HG03135 (cell line): ENCODE data around the gene ACTN2.

ENCODE experiments used
- ATAC-seq: cut with Tn5 transposase; IDR thresholded peaks from one replicate; pipeline ENCODE4 v1.9.1; 2021; ENCODE audit warnings: mild to moderate bottlenecking, moderate library complexity; ENCODE audit not compliant: unreplicated experiment

ACTN2 gene

DNA sequence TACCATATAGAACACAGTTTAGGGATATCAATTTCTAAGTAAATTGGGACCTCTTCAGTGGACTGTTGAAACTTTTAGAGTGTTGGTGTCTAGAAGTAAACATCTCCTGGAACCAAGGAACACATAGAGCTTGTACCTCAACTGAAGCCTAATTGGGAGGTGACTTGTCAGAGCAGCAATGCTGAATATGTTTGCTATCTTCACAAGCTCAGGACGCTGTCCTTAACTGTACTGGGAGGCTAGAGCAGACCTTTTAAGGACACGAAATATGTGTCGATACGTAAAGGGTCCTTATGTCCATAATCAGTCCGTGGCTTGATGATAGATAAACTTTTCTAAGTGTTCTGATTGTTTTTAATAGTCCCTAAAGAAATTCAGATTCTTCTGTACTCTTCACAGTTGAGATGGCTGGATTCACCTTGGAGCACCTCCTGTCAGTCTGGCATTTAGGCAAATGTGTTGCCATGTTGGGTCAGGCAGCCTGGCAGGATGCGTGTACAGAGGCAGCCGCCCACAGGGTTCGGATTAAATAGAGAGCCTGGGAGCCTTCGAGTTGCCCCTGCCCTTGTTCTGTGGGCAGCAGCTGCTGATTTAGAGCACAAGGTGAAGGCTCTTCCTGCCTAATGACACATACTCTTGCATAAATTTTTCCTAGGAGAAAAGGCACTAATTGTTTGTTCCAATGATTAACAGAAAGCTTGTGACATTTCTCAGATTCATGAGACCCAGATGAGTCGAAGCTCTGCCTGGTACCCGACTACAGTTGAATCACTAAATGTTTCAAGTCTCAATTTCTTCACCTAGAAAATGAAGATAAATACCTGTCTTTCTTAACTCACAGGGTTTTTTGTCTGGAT, 3.6 kb downstream of the ACTN2 start:
- ATAC-seq: no peak

- no peak for ATAC-seq
Measured at GRCh38 chr1:236691348-236691747, 5.0 kb downstream of the ACTN2 start.

GRCh38 chr1:236692128-236692527, 5.8 kb downstream of the ACTN2 start:
- ATAC-seq: no peak

DNA sequence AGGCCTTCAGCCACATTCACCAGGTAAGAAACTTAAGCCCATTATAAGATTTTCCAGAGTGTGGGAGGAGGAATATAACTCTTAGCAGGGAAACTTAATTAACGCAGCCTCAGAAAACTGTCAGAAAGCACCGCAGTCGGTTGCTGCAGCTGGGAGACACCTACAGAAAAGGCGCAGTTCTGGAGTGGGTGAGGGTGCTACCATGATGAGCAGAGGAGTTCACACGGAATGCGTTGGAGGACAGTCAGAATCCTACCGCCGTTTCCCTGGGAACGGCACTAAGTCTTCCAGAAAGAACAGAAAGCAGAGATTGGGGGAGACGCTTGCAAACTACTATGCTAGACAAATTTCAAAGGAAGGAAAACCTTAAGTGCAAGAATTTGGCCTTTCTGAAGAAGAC, 6.4 kb downstream of the ACTN2 start:
- ATAC-seq: no peak

- no peak for ATAC-seq
Measured at GRCh38 chr1:236699366-236699765, 13.1 kb downstream of the ACTN2 start.

- no peak for ATAC-seq
Measured at GRCh38 chr1:236700903-236701302, 14.6 kb downstream of the ACTN2 start.

GRCh38 chr1:236701782-236702181, 15.5 kb downstream of the ACTN2 start:
- no peak for ATAC-seq

DNA sequence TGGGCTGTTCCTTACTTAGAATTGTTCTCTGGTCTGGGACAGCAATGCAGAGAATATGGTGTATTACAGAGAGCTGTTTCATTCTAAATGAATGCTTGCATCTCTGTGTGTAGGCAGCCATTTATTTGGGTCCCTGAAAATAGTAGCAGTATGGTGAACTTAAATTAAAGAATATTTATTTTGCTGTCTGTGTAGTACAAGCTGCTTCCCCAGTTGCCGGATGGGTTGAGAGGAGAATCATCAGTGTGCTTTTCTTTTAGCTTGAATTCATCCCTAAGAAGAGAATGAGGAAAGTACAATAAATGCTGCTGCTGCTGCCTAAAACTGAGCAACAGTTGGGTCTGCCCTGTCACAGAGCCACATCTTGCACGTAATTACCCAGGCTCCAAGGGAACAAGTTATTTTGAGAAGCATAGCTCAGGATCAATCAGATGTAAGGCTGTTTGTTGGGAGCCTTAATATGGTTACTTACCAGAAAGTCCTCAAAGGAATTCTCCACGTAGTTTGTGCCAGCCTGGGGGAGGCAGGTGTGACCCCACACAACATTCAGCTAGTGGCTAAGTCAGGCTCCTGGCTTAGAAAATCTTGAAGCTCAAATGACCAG, 16.6 kb downstream of the ACTN2 start:
- ATAC-seq: no peak

DNA sequence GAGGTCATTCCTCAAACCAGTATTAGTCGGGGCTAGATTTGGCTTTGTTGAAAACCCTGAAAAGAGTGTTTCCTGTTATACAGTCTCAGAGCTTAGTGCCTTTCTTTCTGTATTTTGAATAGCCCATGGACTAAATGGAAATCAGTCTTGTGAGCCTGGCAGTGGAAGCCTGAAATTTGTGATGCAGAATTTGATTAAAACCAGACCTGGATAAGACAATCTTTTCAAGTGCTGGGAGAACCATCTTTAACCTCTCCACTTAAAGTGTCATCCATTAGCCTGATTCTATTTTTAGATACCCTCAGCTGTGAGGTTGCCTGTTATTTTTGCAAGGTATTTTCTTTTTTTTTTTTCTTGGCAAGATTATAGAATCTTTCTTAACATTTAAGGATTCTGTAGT, 19.5 kb downstream of the ACTN2 start:
- no peak for ATAC-seq

DNA sequence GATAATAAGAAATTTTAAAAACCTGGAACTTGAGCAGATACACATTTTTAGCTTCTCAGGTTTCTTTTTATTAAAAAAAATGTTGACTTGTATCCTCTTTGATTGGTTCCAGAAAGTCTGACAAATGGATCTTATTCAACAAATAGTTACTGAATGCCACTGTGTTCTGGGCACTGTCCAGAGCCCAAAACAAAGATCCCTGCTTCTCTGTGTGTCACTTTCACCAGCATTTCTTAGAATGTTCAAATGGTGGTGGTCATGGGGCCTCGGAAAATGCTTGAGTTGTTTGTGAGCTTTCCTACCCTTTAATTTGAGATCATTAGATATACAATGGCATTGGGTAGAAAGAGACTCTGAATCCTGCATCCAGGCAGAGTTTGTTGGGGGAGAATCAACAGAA, 19.9 kb downstream of the ACTN2 start:
- ATAC-seq: no peak

DNA sequence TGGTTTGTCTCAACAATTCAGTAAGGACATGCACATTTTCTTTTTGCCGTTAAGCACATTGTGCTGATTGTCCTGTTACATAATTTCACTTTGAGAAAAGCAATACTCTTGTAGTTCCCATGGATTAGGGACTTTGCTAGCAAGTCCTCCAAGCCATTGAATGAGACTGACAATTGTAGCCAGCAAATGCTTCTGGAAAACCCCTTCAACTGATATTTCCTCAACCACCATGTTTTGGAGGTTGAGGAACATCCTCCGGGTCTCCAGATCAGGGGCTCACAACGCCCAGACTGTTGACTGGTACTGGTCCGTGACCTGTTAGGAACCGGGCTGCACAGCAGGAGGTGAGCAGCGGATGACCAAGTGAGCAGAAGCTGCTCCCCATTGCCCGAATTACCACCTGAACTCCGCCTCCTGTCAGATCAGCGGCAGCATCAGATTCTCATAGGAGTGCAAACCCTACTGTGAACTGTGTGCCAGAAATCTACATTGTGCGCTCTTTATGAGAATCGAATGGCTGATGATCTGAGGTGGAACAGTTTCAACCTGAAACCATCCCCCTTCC, 24.1 kb downstream of the ACTN2 start:
- no peak for ATAC-seq

DNA sequence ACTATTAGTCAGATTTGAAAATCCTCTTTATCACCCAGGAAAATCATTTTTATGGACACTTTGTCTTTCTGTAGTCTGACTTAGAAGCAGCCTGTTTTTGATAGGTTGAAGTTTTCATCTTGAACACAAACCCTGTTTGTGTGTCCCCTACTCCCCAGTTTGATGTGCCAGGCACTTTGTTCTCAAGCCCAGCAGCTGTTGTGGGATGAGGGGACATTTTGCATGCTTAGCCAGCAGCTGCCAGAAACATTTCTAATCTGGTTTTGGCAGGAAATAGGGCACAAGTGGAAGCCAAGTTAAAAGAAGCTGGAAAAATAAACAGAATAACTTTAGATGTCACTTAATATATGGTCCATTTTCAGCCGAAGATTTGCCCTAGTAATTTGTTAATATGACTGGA, 29.9 kb downstream of the ACTN2 start:
- ATAC-seq: no peak

GRCh38 chr1:236717811-236718210, 31.5 kb downstream of the ACTN2 start:
- ATAC-seq: no peak

DNA sequence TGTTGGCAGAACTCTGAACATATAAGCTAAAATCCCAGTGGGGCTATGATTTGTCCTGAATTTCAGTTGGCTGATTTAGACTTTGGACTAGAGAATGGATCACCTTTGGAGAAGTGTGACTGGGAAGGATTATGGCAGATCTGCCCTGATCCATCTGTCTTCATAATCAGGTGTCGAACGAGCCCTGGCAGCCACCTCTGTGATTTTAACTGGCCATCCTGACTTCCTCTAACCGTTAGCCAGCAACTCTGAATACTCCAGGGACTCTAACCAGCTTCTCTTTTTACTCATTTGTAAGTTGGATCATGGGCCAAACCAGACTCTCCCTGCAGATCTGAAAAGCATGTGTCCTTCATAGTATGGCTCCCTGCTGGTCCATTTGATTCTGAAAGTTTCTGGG, 32.0 kb downstream of the ACTN2 start:
- no peak for ATAC-seq

- no peak for ATAC-seq
Measured at GRCh38 chr1:236720206-236720605, 33.9 kb downstream of the ACTN2 start.

DNA sequence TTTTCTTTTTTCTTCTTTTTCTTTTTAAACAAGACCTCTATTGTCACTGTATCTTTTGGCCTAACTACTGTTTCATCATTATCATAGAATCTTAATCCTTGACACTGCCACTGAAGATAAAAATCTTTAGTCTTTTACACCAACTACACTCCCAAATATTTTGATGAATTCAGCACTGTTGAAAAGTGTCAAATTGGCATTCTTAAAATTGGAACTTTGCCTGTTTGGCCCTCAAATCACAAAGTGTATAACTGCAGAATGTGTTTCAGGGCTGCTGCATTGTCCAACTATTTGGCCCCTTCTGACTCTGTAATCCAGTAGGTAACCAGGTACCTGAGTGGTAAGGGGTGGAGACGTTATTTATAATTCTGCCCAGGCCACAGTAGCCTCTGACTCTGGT, 34.3 kb downstream of the ACTN2 start:
- ATAC-seq: no peak

DNA sequence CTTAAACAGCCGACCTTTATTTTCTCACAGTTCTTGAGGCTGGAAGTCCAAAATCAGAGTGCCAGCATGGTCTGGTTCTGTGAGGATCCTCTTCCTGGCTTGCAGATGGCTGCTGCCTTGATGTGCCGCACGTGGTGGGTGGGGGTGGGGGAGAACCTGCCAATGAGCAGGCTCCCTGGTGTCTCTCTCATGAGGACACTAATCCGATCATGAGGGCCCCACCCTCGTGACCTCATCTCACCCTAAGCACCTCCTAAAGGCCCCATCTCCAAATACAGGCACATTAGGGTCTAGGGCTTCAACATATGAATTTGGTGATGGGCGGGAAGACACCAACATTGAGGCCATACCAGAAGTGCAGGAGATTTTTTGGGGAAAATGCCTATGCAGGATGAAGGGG, 37.8 kb downstream of the ACTN2 start:
- ATAC-seq: no peak

- ATAC-seq: no peak
Measured at GRCh38 chr1:236724506-236724905, 38.2 kb downstream of the ACTN2 start.

DNA sequence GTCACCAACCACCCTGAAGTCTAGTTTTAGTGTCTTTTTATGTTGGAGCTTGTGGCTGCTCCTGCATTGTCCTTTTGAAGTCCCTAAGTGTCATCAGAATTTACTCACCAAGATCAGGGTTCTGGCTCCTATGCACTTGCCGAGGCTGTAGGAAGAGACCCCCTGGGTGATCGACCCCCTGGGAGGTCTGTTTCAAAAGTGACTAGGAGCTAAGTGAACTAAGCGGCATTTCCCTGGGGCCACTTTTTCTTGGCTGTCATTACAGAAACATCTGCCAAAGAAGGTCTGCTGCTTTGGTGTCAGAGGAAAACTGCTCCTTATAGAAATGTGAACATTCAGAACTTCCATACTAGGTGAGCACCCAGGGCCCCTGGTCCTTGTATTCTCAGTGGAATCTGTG, 39.4 kb downstream of the ACTN2 start:
- ATAC-seq: no peak

GRCh38 chr1:236727521-236727920, 41.2 kb downstream of the ACTN2 start:
- no peak for ATAC-seq

- ATAC-seq: no peak
Measured at GRCh38 chr1:236728752-236729151, 42.5 kb downstream of the ACTN2 start.

GRCh38 chr1:236733653-236734052, 47.4 kb downstream of the ACTN2 start:
- no peak for ATAC-seq
